Lower leg skin (tissue), 3 donors: ENCODE measurements around the gene NRL.

Experiments
- POLR2A ChIP-seq, 2 donors: fragments of 450-650 bp; IDR thresholded peaks; one replicate each; pipeline ENCODE4 v1.6.1; 2016 to 2017; ENCODE audit warnings: antibody characterized with exemption in 2 of 2, mild to moderate bottlenecking in 1 of 2, moderate library complexity in 1 of 2
- TF ChIP-seq, protein P1 (sequence below), 3 donors: fragments of 450-650 bp; IDR thresholded peaks; one replicate each; pipeline ENCODE4 v1.5.1; 2016; ENCODE audit warnings: antibody characterized with exemption in 3 of 3, mild to moderate bottlenecking in 3 of 3, moderate library complexity in 2 of 3

DNA sequence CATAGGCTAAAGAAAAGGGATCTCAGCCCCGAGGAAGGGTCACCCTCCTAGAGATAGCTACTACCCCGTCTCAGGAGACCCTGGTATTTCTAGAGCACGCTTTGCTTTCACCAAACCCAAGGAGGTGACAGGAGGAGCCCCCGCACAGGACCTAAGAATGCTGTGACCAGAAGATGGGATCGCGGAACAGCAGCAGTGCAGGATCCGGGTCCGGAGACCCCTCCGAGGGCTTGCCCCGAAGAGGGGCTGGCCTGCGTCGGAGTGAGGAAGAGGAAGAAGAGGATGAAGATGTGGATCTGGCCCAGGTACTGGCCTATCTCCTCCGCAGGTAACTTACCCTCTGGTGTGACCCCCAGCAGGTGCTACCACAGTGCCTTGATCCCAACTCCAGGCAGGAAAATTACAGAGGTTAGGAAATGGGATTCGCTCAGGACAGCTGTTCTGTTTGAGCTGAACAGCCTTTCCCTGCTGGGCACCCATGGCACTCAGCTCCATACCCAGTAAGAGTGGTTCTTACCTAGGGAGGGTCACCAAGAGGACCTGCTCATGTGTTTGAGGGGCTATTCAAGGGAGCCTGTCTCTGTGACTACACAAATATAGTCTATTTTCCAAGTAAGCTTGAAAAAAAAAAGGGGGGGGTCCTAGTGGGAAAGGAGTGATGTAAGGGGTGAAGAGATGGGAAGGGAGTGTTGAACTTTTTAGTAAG lies 826 bp upstream of the NRL start:
- TF ChIP-seq, protein P1, sequence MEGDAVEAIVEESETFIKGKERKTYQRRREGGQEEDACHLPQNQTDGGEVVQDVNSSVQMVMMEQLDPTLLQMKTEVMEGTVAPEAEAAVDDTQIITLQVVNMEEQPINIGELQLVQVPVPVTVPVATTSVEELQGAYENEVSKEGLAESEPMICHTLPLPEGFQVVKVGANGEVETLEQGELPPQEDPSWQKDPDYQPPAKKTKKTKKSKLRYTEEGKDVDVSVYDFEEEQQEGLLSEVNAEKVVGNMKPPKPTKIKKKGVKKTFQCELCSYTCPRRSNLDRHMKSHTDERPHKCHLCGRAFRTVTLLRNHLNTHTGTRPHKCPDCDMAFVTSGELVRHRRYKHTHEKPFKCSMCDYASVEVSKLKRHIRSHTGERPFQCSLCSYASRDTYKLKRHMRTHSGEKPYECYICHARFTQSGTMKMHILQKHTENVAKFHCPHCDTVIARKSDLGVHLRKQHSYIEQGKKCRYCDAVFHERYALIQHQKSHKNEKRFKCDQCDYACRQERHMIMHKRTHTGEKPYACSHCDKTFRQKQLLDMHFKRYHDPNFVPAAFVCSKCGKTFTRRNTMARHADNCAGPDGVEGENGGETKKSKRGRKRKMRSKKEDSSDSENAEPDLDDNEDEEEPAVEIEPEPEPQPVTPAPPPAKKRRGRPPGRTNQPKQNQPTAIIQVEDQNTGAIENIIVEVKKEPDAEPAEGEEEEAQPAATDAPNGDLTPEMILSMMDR (IDR thresholded peaks at IDR 0.05) = no peak
- no peak for TF ChIP-seq POLR2A (IDR thresholded peaks at IDR 0.05)
